Activated CD4-positive, alpha-beta T cell treated with anti-CD3 and anti-CD28 coated beads for 24 hours (primary cell): ENCODE data around the gene WDR45B.

Experiments
- DNase-seq, 2 donors: peaks; one replicate each; pipeline ENCODE4 v3.0.0-alpha.2; 2020; ENCODE audit warnings: low read depth in 2 of 2

WDR45B gene

GRCh38 chr17:82629748-82630147 is 18.5 kb downstream of the WDR45B start:
- DNase-seq = no peak

GRCh38 chr17:82627405-82627804 is 20.8 kb downstream of the WDR45B start:
- no peak for DNase-seq

GRCh38 chr17:82623707-82624106 is 24.5 kb downstream of the WDR45B start:
- DNase-seq = no peak

- no peak for DNase-seq
Observed at GRCh38 chr17:82619641-82620040, 28.6 kb downstream of the WDR45B start.

- no peak for DNase-seq
Observed at GRCh38 chr17:82619211-82619610, 29.0 kb downstream of the WDR45B start.

- no peak for DNase-seq
Observed at GRCh38 chr17:82616021-82616711, 32.1 kb downstream of the WDR45B start.

- no peak for DNase-seq
Observed at GRCh38 chr17:82615084-82616020, 32.9 kb downstream of the WDR45B start.

- no peak for DNase-seq
Observed at GRCh38 chr17:82614095-82614631, 34.1 kb downstream of the WDR45B start.

- DNase-seq = no peak
Observed at GRCh38 chr17:82613283-82614094, 34.8 kb downstream of the WDR45B start.

- no peak for DNase-seq
Observed at GRCh38 chr17:82611140-82612058, 36.8 kb downstream of the WDR45B start.

GRCh38 chr17:82609655-82610054 is 38.6 kb downstream of the WDR45B start:
- no peak for DNase-seq

- no peak for DNase-seq
Observed at GRCh38 chr17:82608816-82609215, 39.4 kb downstream of the WDR45B start.

- DNase-seq = no peak
Observed at GRCh38 chr17:82605939-82606600, 42.2 kb downstream of the WDR45B start.

- no peak for DNase-seq
Observed at GRCh38 chr17:82604532-82604931, 43.7 kb downstream of the WDR45B start.

- DNase-seq = no peak
Observed at GRCh38 chr17:82603981-82604448, 44.2 kb downstream of the WDR45B start.

- DNase-seq = no peak
Observed at GRCh38 chr17:82602986-82603710, 45.1 kb downstream of the WDR45B start.

- DNase-seq = no peak
Observed at GRCh38 chr17:82602487-82602886, 45.8 kb downstream of the WDR45B start.

- no peak for DNase-seq
Observed at GRCh38 chr17:82601447-82602000, 46.7 kb downstream of the WDR45B start.
